ENCODE measurements around the gene ADTRP.
A peak's percentile ranks its signal among the peaks of the same experiment; 100 is the strongest.

Gene ADTRP

GRCh38 chr6:11795403-11795802, 16.8 kb upstream of the ADTRP start:
- Histone ChIP-seq H3K36me3 (0 out of 22 replicates have a peak, but pooled peaks cover 0 to 3% (median 0%) of the 10 kb centered on the region in 11 experiments), H3K4me1 (peaks cover 15 to 30% (median 22%) of the 10 kb centered on the region in 10 experiments; a peak in 19 of 20 replicates), H3K9ac (no peak overlapping the region), H4K20me1 (no peaks in the 10 kb centered on the region), H3K9me3 (replicated peaks in 1 of 11) (peaks cover 10 to 53% (median 46%) of the 10 kb centered on the region in 11 experiments), H3K4me2 (no peak overlapping the region), H3K4me3 (no peak overlapping the region), H3K27ac (no peak overlapping the region), H3K27me3 (no peaks in the 10 kb centered on the region)
- no peak for TF ChIP-seq Cebpa-rat (IDR thresholded peaks at IDR 0.05)

- Histone ChIP-seq H3K4me3 (no peak overlapping the region), H3K9ac (peak overlapping the region in 1 of 11 experiments; percentile 28; a peak in 3 of 22 replicates), H3K36me3 (0 out of 22 replicates have a peak, but pooled peaks cover 0 to 3% (median 0%) of the 10 kb centered on the region in 11 experiments), H3K27me3 (no peaks in the 10 kb centered on the region; a peak in 1 of 22 replicates), H3K9me3 (replicated peaks in 1 of 11) (peaks cover 21 to 70% (median 64%) of the 10 kb centered on the region in 11 experiments), H3K4me1 (peaks cover 16 to 49% (median 34%) of the 10 kb centered on the region in 10 experiments), H3K4me2 (peak overlapping the region in 6 of 11 experiments; percentile 9 to 44 (median 23); a peak in 7 of 22 replicates), H4K20me1 (no peaks in the 10 kb centered on the region), H3K27ac (peak overlapping the region in 10 of 11 experiments; percentile 53 to 77 (median 70); a peak in 20 of 22 replicates)
- TF ChIP-seq Cebpa-rat (IDR thresholded peaks at IDR 0.05) = no peak
These were observed 14.7 kb upstream of the ADTRP start for GRCh38 chr6:11793277-11793676.

GRCh38 chr6:11791354-11792107, 12.9 kb upstream of the ADTRP start:
- Histone ChIP-seq H3K9ac (peak overlapping the region in 1 of 11 experiments; percentile 25; a peak in 1 of 22 replicates), H3K27me3 (no peaks in the 10 kb centered on the region; a peak in 2 of 22 replicates), H4K20me1 (no peaks in the 10 kb centered on the region), H3K36me3 (0 out of 22 replicates have a peak, but pooled peaks cover 0 to 3% (median 0%) of the 10 kb centered on the region in 11 experiments), H3K27ac (peak overlapping the region in 10 of 11 experiments; percentile 53 to 77 (median 70); a peak in 18 of 22 replicates), H3K9me3 (replicated peaks in 1 of 11) (peaks cover 22 to 71% (median 65%) of the 10 kb centered on the region in 11 experiments), H3K4me2 (peak overlapping the region; percentile 37 to 70 (median 63); a peak in 20 of 22 replicates), H3K4me3 (no peak overlapping the region), H3K4me1 (peaks cover 33 to 67% (median 51%) of the 10 kb centered on the region in 10 experiments)
- TF ChIP-seq Cebpa-rat (IDR thresholded peaks at IDR 0.05) = no peak

- TF ChIP-seq Cebpa-rat (IDR thresholded peaks at IDR 0.05) = no peak
- Histone ChIP-seq H3K4me1 (peaks cover 40 to 79% (median 61%) of the 10 kb centered on the region in 10 experiments), H3K9ac (no peak overlapping the region), H3K4me3 (no peak overlapping the region), H3K36me3 (0 out of 22 replicates have a peak, but pooled peaks cover 0 to 3% (median 0%) of the 10 kb centered on the region in 11 experiments), H4K20me1 (no peaks in the 10 kb centered on the region), H3K27me3 (no peaks in the 10 kb centered on the region; a peak in 2 of 22 replicates), H3K4me2 (peak overlapping the region in 4 of 11 experiments; percentile 63 to 70 (median 66); a peak in 5 of 22 replicates), H3K9me3 (replicated peaks in 1 of 11) (peaks cover 22 to 77% (median 64%) of the 10 kb centered on the region in 11 experiments), H3K27ac (no peak overlapping the region)
These were observed 11.1 kb upstream of the ADTRP start for GRCh38 chr6:11789744-11790143.

GRCh38 chr6:11788043-11788442, 9.4 kb upstream of the ADTRP start:
- Histone ChIP-seq H4K20me1 (no peaks in the 10 kb centered on the region), H3K36me3 (no peaks in the 10 kb centered on the region), H3K27ac (peak overlapping the region; percentile 12 to 74 (median 36); a peak in 18 of 22 replicates), H3K9ac (peak overlapping the region in 4 of 11 experiments; percentile 1 to 64 (median 27); a peak in 3 of 22 replicates), H3K4me1 (peaks cover 42 to 76% (median 60%) of the 10 kb centered on the region in 10 experiments), H3K4me3 (peak overlapping the region in 4 of 10 experiments; percentile 4 to 36 (median 18); a peak in 5 of 20 replicates), H3K4me2 (peak overlapping the region; percentile 61 to 96 (median 77)), H3K27me3 (no peaks in the 10 kb centered on the region; a peak in 2 of 22 replicates), H3K9me3 (replicated peaks in 1 of 11) (peaks cover 12 to 67% (median 57%) of the 10 kb centered on the region in 11 experiments; a peak in 21 of 22 replicates)
- TF ChIP-seq Cebpa-rat (IDR thresholded peaks at IDR 0.05) = no peak

GRCh38 chr6:11785774-11786579, 7.4 kb upstream of the ADTRP start:
- Histone ChIP-seq H3K4me3 (no peak overlapping the region), H3K4me1 (peaks cover 30 to 61% (median 46%) of the 10 kb centered on the region in 10 experiments)
- no peak for TF ChIP-seq Cebpa-rat (IDR thresholded peaks at IDR 0.05)

GRCh38 chr6:11785415-11785773, 6.8 kb upstream of the ADTRP start:
- Histone ChIP-seq H3K4me2 (peak overlapping the region in 6 of 11 experiments; percentile 71 to 96 (median 81); a peak in 10 of 22 replicates), H3K9ac (no peak overlapping the region), H3K4me3 (no peak overlapping the region)

More at GRCh38 chr6:11785774-11786579, 7.4 kb upstream of the ADTRP start:
- H3K9ac ChIP-seq = no peak overlapping the region
- H3K36me3 ChIP-seq = no peaks in the 10 kb centered on the region
- H3K4me2 ChIP-seq = peak overlapping the region; percentile 61 to 96 (median 77); a peak in 21 of 22 replicates
- peaks cover 7 to 62% (median 44%) of the 10 kb centered on the region in 11 experiments; a peak in 20 of 22 replicates for H3K9me3 ChIP-seq (replicated peaks in 1 of 11)
- no peaks in the 10 kb centered on the region for H4K20me1 ChIP-seq
- peak overlapping the region in 2 of 11 experiments; percentile 20 to 74; a peak in 3 of 22 replicates for H3K27ac ChIP-seq
- no peaks in the 10 kb centered on the region; a peak in 2 of 22 replicates for H3K27me3 ChIP-seq

GRCh38 chr6:11784341-11784740, 5.7 kb upstream of the ADTRP start:
- no peak for TF ChIP-seq Cebpa-rat (IDR thresholded peaks at IDR 0.05)
- Histone ChIP-seq H4K20me1 (no peaks in the 10 kb centered on the region), H3K36me3 (no peaks in the 10 kb centered on the region), H3K4me1 (peaks cover 37 to 55% (median 43%) of the 10 kb centered on the region in 10 experiments), H3K9ac (no peak overlapping the region), H3K27me3 (no peaks in the 10 kb centered on the region; a peak in 2 of 22 replicates), H3K4me2 (no peak overlapping the region), H3K9me3 (replicated peaks in 1 of 11) (peaks cover 7 to 45% (median 32%) of the 10 kb centered on the region in 11 experiments; a peak in 20 of 22 replicates), H3K4me3 (no peak overlapping the region), H3K27ac (no peak overlapping the region)

More at GRCh38 chr6:11785415-11785773, 6.8 kb upstream of the ADTRP start:
- Histone ChIP-seq H3K36me3 (no peaks in the 10 kb centered on the region), H4K20me1 (no peaks in the 10 kb centered on the region), H3K27me3 (no peaks in the 10 kb centered on the region; a peak in 2 of 22 replicates), H3K27ac (no peak overlapping the region), H3K4me1 (peaks cover 28 to 55% (median 40%) of the 10 kb centered on the region in 10 experiments), H3K9me3 (replicated peaks in 1 of 11) (peaks cover 7 to 56% (median 39%) of the 10 kb centered on the region in 11 experiments; a peak in 20 of 22 replicates)
- TF ChIP-seq Cebpa-rat (IDR thresholded peaks at IDR 0.05) = no peak
